ENCODE results near the gene TAC1.

DNA sequence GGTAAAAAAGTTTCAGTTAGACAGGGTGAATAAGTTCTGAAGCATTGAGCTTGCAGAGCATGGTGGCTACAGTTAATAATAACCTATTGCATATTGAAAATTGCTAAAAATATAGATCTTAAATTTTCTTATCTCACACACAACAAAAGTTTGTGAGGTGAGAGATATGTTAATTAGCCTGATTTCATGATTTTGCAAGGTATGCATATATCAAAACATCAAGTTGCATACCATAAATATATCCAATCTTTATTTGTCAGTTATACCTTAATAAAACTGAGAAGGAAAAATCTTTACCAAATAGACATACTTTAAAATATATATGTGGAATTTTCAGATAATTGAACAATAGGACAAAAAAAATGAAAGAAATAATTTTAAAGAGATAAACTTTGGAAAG, 16.6 kb downstream of the TAC1 start:
- TF ChIP-seq FOXM1 (IDR thresholded peaks at IDR 0.05; ENCODE audit: borderline replicate concordance) (no peak), SP1 (IDR thresholded peaks at IDR 0.05) (no peak), SUZ12 (IDR thresholded peaks at IDR 0.05) (no peak), HDGF (IDR thresholded peaks at IDR 0.05; ENCODE audit: borderline replicate concordance) (no peak), FOXA1 (IDR thresholded peaks at IDR 0.05) (no peak), FOXK2 (IDR thresholded peaks at IDR 0.05) (no peak), ZNF384 (IDR thresholded peaks at IDR 0.05) (no peak)
